GM12891 (cell line): ENCODE data around the gene DNAH10.

Experiments used
- POLR2A ChIP-seq: IDR thresholded peaks from 2 replicates; pipeline ENCODE4 v1.6.1; 2011; ENCODE audit warnings: low read depth, low read length, control low read depth
- POLR2AphosphoS5 ChIP-seq: IDR thresholded peaks from 2 replicates; pipeline ENCODE4 v1.6.1; 2011; ENCODE audit warnings: low read depth, low read length, control low read depth

DNA sequence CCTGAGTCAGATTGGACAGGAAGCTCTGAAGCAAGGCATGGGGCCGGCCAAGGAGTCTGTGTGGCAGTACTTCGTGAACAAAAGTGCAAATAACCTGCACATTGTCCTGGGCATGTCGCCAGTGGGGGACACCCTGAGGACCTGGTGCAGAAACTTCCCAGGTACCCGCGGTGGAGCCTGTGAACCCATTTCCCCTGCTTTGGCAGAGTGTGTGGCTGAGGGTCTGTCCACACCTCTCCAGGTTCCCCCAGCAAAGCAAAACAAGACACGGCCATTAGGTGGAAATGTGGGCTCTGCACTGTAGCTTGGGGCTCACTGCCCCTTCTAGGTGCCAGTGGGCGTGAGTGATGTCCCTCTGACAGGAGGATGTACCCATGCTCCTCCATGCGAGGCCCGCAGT is 131.2 kb downstream of the DNAH10 start:
- TF ChIP-seq POLR2AphosphoS5 (no peak), POLR2A (no peak)
